ENCODE data around the gene DHCR7. TPM values are rescaled to one million over a fixed set of nuclear protein-coding genes. Genes with fewer than 3 reads are reported as not detected.

Gene DHCR7
- total RNA-seq, 1 donor from 2014 or later = 208 TPM

GRCh38 chr11:71410363-71410966 is 37.7 kb downstream of the DHCR7 start:
- Mint-ChIP-seq H3K4me1 (peaks cover 5% of the 10 kb centered on the region), H3K36me3 (ENCODE audit: low read depth) (peaks cover 4% of the 10 kb centered on the region), H3K4me3 (no peak overlapping the region), H3K9me3 (peaks cover 14% of the 10 kb centered on the region), H3K27ac (ENCODE audit: unreplicated experiment) (no peak overlapping the region), H3K27me3 (ENCODE audit: low read depth) (peaks cover 3% of the 10 kb centered on the region)
- no peak for DNase-seq (ENCODE audit: low read depth, low spot score)
- no peak for TF ChIP-seq CTCF (conservative IDR thresholded peaks at IDR 0.05)

GRCh38 chr11:71408826-71409225 is 39.4 kb downstream of the DHCR7 start:
- H3K4me3 Mint-ChIP-seq = no peak overlapping the region
- H3K9me3 Mint-ChIP-seq = peaks cover 14% of the 10 kb centered on the region
- no peak for TF ChIP-seq CTCF (conservative IDR thresholded peaks at IDR 0.05)
- peaks cover 4% of the 10 kb centered on the region for H3K36me3 Mint-ChIP-seq (ENCODE audit: low read depth)
- H3K27ac Mint-ChIP-seq (ENCODE audit: unreplicated experiment) = no peak overlapping the region
- H3K27me3 Mint-ChIP-seq (ENCODE audit: low read depth) = peaks cover 2% of the 10 kb centered on the region
- DNase-seq (ENCODE audit: low read depth, low spot score) = no peak
- H3K4me1 Mint-ChIP-seq = peaks cover 5% of the 10 kb centered on the region

- Mint-ChIP-seq H3K9me3 (peaks cover 14% of the 10 kb centered on the region), H3K27ac (ENCODE audit: unreplicated experiment) (no peak overlapping the region), H3K36me3 (ENCODE audit: low read depth) (peaks cover 4% of the 10 kb centered on the region), H3K4me3 (no peak overlapping the region), H3K4me1 (peaks cover 5% of the 10 kb centered on the region), H3K27me3 (ENCODE audit: low read depth) (peaks cover 2% of the 10 kb centered on the region)
- no peak for DNase-seq (ENCODE audit: low read depth, low spot score)
- TF ChIP-seq CTCF (conservative IDR thresholded peaks at IDR 0.05) = no peak
These were observed 40.8 kb downstream of the DHCR7 start for GRCh38 chr11:71407356-71407755.

- H3K27ac Mint-ChIP-seq (ENCODE audit: unreplicated experiment) = no peak overlapping the region
- H3K36me3 Mint-ChIP-seq (ENCODE audit: low read depth) = peaks cover 4% of the 10 kb centered on the region
- H3K4me1 Mint-ChIP-seq = peaks cover 5% of the 10 kb centered on the region
- H3K27me3 Mint-ChIP-seq (ENCODE audit: low read depth) = peaks cover 2% of the 10 kb centered on the region
- H3K4me3 Mint-ChIP-seq = no peak overlapping the region
- TF ChIP-seq CTCF (conservative IDR thresholded peaks at IDR 0.05) = no peak
- H3K9me3 Mint-ChIP-seq = peaks cover 10% of the 10 kb centered on the region
- no peak for DNase-seq (ENCODE audit: low read depth, low spot score)
These were observed 41.5 kb downstream of the DHCR7 start for GRCh38 chr11:71406681-71407080.

- no peak for TF ChIP-seq CTCF (conservative IDR thresholded peaks at IDR 0.05)
- Mint-ChIP-seq H3K27me3 (ENCODE audit: low read depth) (peaks cover 2% of the 10 kb centered on the region), H3K4me1 (peaks cover 5% of the 10 kb centered on the region), H3K9me3 (peaks cover 3% of the 10 kb centered on the region), H3K27ac (ENCODE audit: unreplicated experiment) (no peak overlapping the region), H3K4me3 (no peak overlapping the region), H3K36me3 (ENCODE audit: low read depth) (no peaks in the 10 kb centered on the region)
- DNase-seq (ENCODE audit: low read depth, low spot score) = no peak
These were observed 44.0 kb downstream of the DHCR7 start for GRCh38 chr11:71404209-71404608.
